Smooth muscle cell (in vitro differentiated cells): ENCODE data around the gene KCND3. TPM values are rescaled to one million over a fixed set of nuclear protein-coding genes. Genes with fewer than 3 reads are reported as not detected.

Source experiments
- DNase-seq: peaks from one replicate; lab custom pipeline; 2025; ENCODE audit not compliant: unreplicated experiment; lab: John Stamatoyannopoulos, UW
- H2AFZ ChIP-seq: fragments of 200-600 bp; sonication (generic); 2 replicates; pipeline ENCODE4 v1.6.0; 2016; ENCODE audit warnings: antibody characterized with exemption, low read depth, mild to moderate bottlenecking
- H3F3A ChIP-seq: fragments of 200-600 bp; sonication (generic); 2 replicates; pipeline ENCODE4 v1.6.0; 2017; ENCODE audit warnings: antibody characterized with exemption, low read depth
- H3K27ac ChIP-seq: fragments of 200-600 bp; sonication (generic); 2 replicates; pipeline ENCODE4 v1.5.1; 2016; ENCODE audit warnings: low read depth, mild to moderate bottlenecking
- H3K27me3 ChIP-seq: fragments of 200-600 bp; sonication (generic); 2 replicates; pipeline ENCODE4 v1.6.1; 2016; ENCODE audit warnings: low read depth, mild to moderate bottlenecking
- H3K36me3 ChIP-seq: fragments of 200-600 bp; sonication (generic); 2 replicates; pipeline ENCODE4 v1.5.1; 2016; ENCODE audit warnings: low read depth
- H3K4me1 ChIP-seq: fragments of 200-600 bp; sonication (generic); 2 replicates; pipeline ENCODE4 v1.5.1; 2016; ENCODE audit warnings: low read depth
- H3K4me2 ChIP-seq: fragments of 200-600 bp; sonication (generic); 2 replicates; pipeline ENCODE4 v1.6.0; 2016; ENCODE audit warnings: mild to moderate bottlenecking
- H3K4me3 ChIP-seq: fragments of 200-600 bp; sonication (generic); 2 replicates; pipeline ENCODE4 v1.5.1; 2016; ENCODE audit warnings: mild to moderate bottlenecking
- H3K79me2 ChIP-seq: fragments of 200-600 bp; sonication (generic); 2 replicates; pipeline ENCODE4 v1.6.0; 2016; ENCODE audit warnings: low read depth, mild to moderate bottlenecking
- H3K9ac ChIP-seq: fragments of 200-600 bp; sonication (generic); 2 replicates; pipeline ENCODE4 v1.6.0; 2016; ENCODE audit warnings: low read depth
- H3K9me3 ChIP-seq: fragments of 200-600 bp; sonication (generic); replicated peaks from 2 replicates; pipeline ENCODE4 v1.5.1; 2016; ENCODE audit warnings: low read depth
- H4K20me1 ChIP-seq: fragments of 200-600 bp; sonication (generic); 2 replicates; pipeline ENCODE4 v1.6.0; 2016; ENCODE audit warnings: low read depth
- CTCF ChIP-seq: fragments of 200-600 bp; sonication (generic); IDR thresholded peaks from 2 replicates; pipeline ENCODE4 v1.5.1; 2017; ENCODE audit warnings: borderline replicate concordance, mild to moderate bottlenecking, antibody characterized with exemption; ENCODE audit not compliant: insufficient read depth, poor library complexity, severe bottlenecking
- WGBS: methylation state at CpG from one replicate; pipeline ENCODE4 v1.1.7; 2016; ENCODE audit warnings: low lambda C conversion rate; 5-methylcytosine and 5-hydroxymethylcytosine counted together
- polyA plus RNA-seq: library from polyadenylated mRNA; unstranded; fragments of >200 nt; fragmentation: Nextera tagmentation; extraction: Ambion mirVana; gene quantifications from 2 replicates; pipeline ENCODE4 v1.2.1, GENCODE V29; 2016
- total RNA-seq: library from RNA; depleted of rRNA; stranded (reverse); fragments of >200 nt; gene quantifications from 2 replicates; pipeline ENCODE4 v1.2.3, GENCODE V29; 2014

The KCND3 gene
- total and polyA plus RNA-seq, 2 experiments from 2014 or later, result 0.97 to 2.2 TPM

- no peak for TF ChIP-seq CTCF
- Histone ChIP-seq H3K79me2 (no peaks in the 10 kb centered on the region), H3K36me3 (no peaks in the 10 kb centered on the region), H4K20me1 (no peaks in the 10 kb centered on the region), H3K9me3 (no peaks in the 10 kb centered on the region), H3F3A (no peaks in the 10 kb centered on the region), H3K4me2 (no peak overlapping the region), H3K4me3 (no peak overlapping the region), H3K9ac (no peak overlapping the region), H3K4me1 (peaks cover 2% of the 10 kb centered on the region), H2AFZ (no peak overlapping the region), H3K27me3 (peaks cover 3% of the 10 kb centered on the region), H3K27ac (no peak overlapping the region)
- WGBS, result 43% methylated on average over 7 of the region's 7 CpGs
- no peak for DNase-seq
Observed at GRCh38 chr1:111981090-111981489, 8.4 kb downstream of the KCND3 start.

GRCh38 chr1:111980686-111981085 lies 8.8 kb downstream of the KCND3 start:
- H2AFZ ChIP-seq, result no peak overlapping the region
- H3F3A ChIP-seq, result no peaks in the 10 kb centered on the region
- H3K4me2 ChIP-seq, result no peak overlapping the region
- H3K9ac ChIP-seq, result no peak overlapping the region
- no peak for TF ChIP-seq CTCF
- no peak for DNase-seq
- WGBS, result 91% methylated on average over 6 of the region's 6 CpGs
- H3K27ac ChIP-seq, result no peak overlapping the region
- no peaks in the 10 kb centered on the region for H3K36me3 ChIP-seq
- H3K4me1 ChIP-seq, result peaks cover 2% of the 10 kb centered on the region
- no peaks in the 10 kb centered on the region for H3K79me2 ChIP-seq
- peaks cover 3% of the 10 kb centered on the region for H3K27me3 ChIP-seq
- no peaks in the 10 kb centered on the region for H4K20me1 ChIP-seq
- no peaks in the 10 kb centered on the region for H3K9me3 ChIP-seq
- no peak overlapping the region for H3K4me3 ChIP-seq

- Histone ChIP-seq H3K27ac (no peak overlapping the region), H3K27me3 (peaks cover 3% of the 10 kb centered on the region), H3K4me2 (no peak overlapping the region), H3F3A (no peaks in the 10 kb centered on the region), H4K20me1 (no peaks in the 10 kb centered on the region), H3K36me3 (no peaks in the 10 kb centered on the region), H3K9me3 (no peaks in the 10 kb centered on the region), H3K79me2 (no peaks in the 10 kb centered on the region), H3K9ac (no peak overlapping the region), H3K4me3 (no peak overlapping the region), H3K4me1 (peaks cover 2% of the 10 kb centered on the region), H2AFZ (no peak overlapping the region)
- no peak for TF ChIP-seq CTCF
- DNase-seq, result no peak
- 86% methylated on average over 1 of the region's 1 CpG for WGBS
Observed at GRCh38 chr1:111978695-111979094, 10.8 kb downstream of the KCND3 start.

GRCh38 chr1:111977378-111977777 lies 12.1 kb downstream of the KCND3 start:
- no peak for TF ChIP-seq CTCF
- H2AFZ ChIP-seq, result no peak overlapping the region

More at GRCh38 chr1:111977378-111977777, 12.1 kb downstream of the KCND3 start:
- 87% methylated on average over 9 of the region's 9 CpGs for WGBS
- Histone ChIP-seq H3K9me3 (no peaks in the 10 kb centered on the region), H3K9ac (no peak overlapping the region), H3K4me3 (no peak overlapping the region), H3K27me3 (peaks cover 3% of the 10 kb centered on the region), H3K27ac (no peak overlapping the region), H3K36me3 (no peaks in the 10 kb centered on the region), H3F3A (no peaks in the 10 kb centered on the region), H3K4me1 (peaks cover 2% of the 10 kb centered on the region), H3K4me2 (no peak overlapping the region), H4K20me1 (no peaks in the 10 kb centered on the region), H3K79me2 (no peaks in the 10 kb centered on the region)
- no peak for DNase-seq
